KG1 (cell line): ENCODE data around the gene SLC22A7.
"Not testable (repeated sequence)": the region's sequence is repeated elsewhere in the genome, so short reads cannot be mapped to it uniquely, and the experiment has no call there.

Experiments
- DNase-seq: peaks from one replicate; lab custom pipeline; 2025; lab: John Stamatoyannopoulos, UW

The SLC22A7 gene

DNA sequence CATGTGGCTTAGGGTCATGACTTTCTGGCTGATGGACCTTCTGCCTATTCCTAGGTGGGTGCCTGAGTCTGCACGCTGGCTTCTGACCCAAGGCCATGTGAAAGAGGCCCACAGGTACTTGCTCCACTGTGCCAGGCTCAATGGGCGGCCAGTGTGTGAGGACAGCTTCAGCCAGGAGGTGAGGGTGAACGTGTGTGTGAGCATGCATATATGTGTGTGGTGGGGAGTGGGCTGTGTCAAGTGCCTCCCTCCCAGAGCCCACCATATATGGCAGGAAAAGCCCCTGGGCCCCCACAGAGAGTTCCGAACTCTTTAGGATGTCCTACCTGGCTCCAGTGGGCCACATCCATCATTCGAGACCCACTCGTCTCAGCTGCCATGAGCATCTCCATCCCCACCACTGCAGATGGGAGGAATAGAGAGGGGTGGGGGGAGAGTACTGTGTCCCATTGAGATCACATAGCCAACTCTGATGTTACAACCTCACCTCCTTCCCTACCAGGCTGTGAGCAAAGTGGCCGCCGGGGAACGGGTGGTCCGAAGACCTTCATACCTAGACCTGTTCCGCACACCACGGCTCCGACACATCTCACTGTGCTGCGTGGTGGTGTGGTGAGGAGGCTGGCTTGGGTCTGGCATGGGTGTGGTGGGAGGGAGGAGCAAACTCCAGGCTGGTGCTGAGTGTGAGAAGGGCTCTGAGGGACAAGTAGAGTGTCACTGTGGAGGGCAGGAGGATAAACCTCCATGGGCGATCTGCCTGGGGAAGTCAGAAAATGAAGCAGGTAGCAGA lies 3.2 kb downstream of the SLC22A7 start:
- no peak for DNase-seq

DNA sequence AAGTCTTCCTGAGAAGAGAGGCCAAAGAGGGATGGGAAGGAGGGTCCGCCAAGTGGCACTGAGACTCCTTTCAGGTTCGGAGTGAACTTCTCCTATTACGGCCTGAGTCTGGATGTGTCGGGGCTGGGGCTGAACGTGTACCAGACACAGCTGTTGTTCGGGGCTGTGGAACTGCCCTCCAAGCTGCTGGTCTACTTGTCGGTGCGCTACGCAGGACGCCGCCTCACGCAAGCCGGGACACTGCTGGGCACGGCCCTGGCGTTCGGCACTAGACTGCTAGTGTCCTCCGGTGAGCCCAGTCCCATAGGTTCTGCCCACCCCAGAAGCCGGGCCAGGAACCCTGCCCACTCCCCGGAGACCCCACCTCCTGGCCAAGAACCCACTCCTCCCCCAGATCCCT lies 4.1 kb downstream of the SLC22A7 start:
- DNase-seq = no peak

DNA sequence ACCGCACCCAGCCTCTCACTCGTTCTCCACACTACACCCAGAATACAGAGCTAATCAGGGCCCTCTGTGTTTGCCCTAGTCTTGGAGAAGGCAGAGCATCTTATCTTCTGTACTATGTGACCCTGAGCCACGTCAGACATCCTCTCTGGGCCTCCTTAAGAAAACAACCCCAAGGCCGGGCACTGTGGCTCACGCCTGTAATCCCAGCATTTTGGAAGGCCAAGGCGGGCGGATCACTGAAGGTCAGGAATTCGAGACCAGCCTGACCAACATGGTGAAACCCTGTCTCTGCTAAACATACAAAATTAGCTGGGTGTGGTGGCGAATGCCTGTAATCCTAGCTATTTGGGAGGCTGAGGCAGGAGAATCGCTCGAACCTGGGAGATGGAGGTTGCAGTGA lies 4.9 kb downstream of the SLC22A7 start:
- DNase-seq = not testable (repeated sequence)

DNA sequence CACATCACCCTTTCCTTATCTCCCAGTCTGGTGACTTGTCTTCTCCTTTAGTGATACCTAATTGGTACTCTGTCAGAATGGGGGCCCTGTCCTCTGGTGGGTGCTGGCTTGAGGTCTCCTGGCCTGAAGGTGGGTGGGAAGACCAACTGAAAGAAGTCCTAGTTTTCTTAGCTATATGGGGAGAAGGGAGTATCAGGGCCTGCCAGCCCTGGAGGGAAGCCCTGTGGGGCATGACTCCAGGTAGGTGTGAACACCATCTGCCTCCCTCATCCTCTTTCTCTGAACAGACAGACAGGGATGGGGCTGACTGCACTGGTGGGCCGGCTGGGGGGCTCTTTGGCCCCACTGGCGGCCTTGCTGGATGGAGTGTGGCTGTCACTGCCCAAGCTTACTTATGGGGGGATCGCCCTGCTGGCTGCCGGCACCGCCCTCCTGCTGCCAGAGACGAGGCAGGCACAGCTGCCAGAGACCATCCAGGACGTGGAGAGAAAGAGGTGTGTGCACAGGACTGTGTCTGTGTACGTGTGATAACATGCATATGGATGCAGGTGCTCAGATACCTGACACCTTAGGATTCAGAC lies 5.8 kb downstream of the SLC22A7 start:
- no peak for DNase-seq

DNA sequence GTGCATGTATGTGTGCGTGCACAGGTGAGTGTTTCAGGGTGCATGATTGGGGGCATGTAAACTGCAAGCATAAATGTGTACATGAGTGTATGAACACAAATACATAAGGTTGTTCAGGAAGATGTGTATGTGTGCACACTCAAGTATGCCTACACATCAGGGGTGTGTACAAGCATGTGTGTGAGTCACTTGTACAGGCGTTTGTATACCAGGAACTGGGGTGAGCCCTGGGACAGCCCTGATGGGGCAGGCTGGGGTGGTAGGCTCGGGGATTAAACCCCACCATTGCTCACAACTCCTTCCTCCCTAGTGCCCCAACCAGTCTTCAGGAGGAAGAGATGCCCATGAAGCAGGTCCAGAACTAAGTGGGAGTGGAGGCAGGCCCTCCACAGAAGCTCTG lies 6.3 kb downstream of the SLC22A7 start:
- no peak for DNase-seq

DNA sequence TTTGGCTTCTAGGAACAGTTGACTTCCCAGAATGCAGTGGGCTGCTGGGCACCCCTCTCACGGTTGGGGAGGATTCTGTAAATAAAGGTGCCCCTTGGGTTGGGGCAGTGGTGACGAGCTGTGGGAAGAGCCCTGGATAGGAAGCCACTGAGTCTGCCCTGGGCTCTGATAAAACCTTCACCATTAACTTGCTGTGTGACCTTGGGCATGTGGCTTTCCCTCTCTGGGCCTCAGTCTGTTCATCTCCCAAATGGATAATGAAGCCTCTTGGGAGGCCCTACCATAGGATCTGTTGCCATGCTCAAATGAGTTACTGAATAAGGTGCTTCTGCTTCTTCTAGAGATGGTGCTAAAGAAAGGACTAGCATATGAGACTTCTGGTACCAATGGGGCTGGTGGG lies 6.8 kb downstream of the SLC22A7 start:
- DNase-seq = no peak

DNA sequence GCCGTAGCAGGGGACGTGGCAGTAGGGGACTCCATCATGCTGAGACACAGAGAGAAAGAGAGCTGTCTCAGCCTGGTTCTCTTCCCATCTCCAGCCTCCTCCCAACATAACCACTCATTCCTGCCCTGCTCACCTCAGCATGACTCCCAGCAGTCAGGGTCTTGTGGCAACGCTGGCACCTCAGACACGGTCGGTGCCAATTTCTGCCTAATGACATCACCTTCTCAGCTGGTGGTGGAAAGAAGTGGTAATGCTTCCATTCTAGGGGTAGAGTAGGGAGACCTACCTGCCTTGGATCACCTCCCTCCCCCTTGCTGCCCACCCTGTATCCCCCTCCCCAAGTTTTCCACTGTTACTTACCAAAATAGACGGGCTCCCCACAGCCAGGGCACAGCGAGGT lies 8.0 kb downstream of the SLC22A7 start:
- DNase-seq = no peak

DNA sequence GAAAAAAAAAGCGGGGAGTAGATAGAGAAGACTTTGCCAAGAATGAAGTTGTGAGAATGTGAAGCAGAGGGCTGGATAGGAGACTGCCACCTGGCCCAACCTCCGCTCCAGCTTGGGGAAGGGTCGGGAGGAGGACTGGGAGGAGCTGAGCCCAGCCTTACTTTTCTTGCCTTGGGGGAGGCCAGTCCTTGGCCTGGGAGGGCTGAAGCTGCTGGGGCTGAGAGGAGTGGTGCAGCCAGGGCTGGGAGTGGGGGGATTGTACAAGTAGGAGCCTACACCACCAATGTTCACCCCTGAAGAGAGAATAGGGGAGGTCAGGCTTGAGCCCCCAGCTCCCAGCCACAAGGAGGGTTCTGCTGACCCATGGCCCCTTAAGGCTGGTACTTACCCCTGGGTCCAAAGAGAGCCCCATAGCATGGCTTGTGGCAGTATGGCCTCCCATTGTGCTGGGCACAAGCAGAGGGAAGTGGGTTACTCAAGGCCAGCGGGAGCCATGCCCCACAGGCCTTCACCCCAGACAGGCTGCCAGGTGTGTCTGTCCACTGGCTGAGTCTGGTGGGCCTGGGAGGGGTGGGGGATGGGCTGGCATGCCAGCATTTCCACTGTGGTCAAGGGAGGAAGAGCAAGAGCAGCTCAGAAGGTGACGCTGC lies 9.5 kb downstream of the SLC22A7 start:
- DNase-seq = no peak

DNA sequence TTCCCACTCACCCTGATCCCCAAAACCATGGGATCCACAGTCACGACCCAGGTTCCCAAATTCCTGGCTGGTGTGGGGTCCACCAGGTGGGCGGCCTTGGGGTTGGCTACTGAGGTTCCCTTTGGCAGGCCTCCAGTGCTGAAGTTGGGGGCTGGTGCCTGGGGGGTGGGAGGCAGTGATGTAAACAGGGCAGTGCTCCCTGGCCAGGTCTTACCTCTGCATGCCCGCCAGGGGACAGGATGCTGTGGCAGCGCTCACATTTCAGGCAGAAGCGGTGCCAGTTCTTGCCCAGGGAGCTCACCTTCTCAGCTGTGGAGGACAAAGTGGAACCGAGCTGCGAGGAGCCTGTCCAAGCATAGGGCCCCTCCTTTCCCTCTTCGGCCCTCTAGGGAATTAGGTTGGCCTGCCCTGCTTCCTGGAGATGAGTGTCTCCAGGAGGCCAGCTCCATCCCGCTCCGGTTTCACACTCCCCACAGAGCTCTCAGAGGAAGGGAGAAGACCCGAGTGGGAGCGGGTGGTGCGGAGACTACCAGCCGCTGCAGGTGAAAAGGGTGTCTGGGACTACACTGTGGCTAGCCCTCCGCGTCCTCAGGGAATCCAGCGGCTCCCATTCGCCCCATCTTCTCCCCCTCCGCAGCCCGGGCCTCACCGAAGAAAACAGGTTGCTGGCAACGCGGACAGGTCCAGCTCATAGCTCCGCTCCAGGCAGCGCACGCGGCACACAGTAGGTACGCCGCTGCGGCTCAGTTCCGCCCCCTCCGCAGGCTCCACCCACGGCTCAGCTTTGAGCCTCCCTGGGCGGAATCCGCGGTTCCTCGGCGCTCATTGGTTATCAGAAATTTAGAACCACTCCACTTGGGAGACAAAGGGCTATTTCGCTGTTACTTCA lies 10.3 kb downstream of the SLC22A7 start, which contains the start of gene CRIP3:
Gene CRIP3, minus strand, starts transcription at position 726 of the 889 bp plus-strand sequence. Its CDS starts 34 bp downstream, at position 692.
- no peak for DNase-seq

DNA sequence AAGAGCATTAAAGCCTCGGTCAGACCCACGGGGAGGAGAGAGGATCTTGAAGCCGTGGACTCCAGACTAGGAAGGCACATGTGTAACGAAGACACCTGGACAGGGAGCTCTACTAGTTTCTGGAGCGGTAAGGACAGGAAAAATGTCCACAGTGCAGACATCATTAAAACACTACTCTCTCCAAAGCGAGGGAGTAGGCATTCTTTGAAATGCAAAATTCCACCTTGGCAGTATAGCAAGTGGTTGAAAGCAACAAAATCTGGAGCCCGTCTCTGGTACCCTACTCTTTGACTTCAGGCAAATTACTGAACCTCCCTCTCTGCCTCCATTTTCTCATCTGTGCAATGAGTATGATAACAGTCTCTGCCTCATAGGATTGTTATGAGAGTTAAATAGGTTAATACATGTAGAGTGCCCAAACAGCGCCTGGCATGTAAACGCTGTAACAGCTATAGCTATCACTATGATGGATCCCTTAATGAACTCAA lies 11.0 kb downstream of the SLC22A7 start:
- DNase-seq = no peak

DNA sequence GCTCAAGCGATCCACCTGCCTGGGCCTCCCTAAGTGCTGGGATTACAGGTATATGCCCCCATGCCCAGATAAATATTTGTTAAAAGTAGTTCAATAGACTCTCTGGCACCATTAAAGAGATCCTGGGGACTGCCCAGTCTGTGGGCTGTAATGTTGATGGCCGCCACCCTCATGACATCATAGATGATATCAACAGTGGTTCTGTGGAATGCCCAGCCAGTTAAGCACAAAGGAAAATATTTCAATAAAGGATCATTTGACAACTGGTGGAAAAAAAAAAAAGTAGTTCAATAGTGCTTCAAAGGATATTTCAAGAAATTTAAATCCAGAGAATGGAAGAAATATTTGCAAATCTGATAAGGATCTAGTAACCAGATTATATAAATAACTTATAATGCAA lies 12.1 kb downstream of the SLC22A7 start:
- no peak for DNase-seq

DNA sequence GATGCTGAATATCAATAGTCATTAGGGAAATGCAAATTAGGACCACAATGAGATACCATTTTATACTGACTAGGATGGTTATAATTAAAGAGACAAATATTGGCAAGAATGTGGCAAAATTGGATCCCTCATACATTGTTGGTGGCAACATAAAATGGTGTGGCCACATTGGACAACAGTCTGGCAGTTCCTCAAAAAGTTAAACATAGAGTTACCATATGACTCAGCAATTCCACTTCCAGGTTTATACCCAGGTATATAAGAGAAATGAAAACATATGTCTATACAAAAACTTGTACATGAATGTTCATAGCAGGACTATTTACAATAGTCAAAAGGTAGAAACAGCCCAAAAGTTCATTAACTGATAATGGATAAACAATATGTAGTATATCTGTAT lies 12.6 kb downstream of the SLC22A7 start:
- DNase-seq = no peak

DNA sequence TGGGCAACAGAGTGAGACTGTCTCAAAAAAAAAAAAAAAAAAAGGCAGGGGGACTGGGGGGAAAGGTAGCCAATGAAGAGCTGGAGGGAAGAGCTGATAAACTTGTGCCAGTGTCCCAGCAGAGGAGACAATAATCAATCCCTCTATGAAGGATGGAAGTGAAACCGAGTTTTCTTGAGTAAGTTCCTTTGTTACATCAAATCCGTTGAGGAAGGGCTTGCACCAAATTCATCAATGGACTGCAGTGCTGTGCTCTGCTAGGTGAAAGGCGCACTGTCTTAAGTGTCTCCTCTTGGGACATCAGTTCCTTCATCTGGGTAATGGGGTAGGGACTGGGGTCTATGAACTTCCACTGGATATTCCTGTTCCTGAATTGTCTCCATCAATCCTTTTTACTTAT lies 13.6 kb downstream of the SLC22A7 start:
- DNase-seq = no peak

DNA sequence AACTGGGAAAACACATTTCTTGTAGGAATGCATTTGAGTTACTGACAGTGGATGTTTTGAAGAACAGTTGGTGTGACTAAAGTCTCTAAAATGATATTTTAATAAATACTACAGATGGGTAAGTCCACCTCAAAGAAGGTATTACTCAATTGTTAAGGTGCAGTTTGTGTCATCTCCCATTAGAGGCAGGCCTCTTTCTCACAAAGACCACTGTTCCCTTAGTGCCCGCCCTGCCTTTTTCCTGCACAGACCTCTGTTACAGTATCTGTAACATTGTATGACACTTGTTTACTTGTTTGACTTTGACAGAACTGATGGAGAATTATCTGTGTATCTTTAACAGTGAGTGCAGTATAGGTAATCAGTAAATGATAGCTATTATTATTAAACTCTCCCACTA lies 15.8 kb downstream of the SLC22A7 start:
- no peak for DNase-seq

DNA sequence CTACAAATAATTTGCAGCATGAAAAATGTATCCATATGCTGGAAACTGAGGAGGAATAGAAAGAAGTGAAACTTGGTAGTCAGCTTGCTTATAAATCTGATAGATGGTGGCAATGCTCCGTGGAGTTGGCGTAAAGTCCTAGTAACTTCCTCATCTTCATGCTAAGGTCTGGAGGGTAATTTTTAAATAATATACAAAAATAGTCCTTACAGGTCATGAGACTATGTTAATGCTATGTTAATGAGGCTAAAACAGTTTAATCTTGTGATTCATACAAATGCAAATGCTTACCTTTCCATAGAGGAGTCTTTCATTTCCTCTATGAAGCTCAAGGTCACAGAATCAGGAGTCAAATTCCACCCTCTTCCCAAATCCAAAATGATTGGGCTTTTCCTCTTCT lies 20.0 kb downstream of the SLC22A7 start:
- no peak for DNase-seq

DNA sequence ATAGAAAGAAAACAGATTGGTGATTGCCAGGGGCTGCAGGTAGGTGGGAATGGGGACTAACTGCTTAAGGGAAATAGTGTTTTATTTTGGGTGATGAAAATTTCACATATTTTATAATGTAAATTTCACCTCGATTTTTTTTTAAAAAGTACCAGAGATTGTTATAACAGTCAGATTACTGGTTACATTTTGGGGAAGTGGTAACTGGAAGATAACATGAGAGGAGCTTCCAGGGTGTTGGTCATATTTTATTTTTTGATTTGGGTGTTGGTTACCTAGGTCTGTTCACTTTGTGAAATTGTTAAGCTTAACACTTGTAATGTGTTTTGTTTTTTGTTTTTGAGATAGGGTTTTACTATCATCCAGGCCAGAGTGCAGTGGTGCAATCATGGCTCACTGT lies 27.8 kb downstream of the SLC22A7 start:
- DNase-seq = no peak

DNA sequence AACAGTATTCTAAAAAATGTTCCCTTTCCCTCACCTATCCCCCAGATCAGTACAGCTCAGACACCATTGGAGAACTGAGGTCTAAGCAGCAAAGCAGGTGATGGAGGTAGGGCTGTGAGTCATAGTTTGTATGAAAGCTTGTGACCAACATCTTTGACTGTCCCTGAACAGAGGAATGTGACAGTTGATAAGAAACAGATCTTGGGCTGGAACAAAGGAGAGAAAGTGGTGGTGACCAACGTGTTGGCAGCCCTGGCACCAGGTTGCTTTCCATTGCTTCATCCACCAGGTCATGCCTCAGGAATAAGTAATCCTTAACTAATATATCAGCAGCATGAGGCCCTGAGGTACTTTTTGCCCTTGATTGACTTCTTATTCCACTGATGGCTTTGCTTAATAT lies 30.5 kb downstream of the SLC22A7 start:
- DNase-seq = no peak

DNA sequence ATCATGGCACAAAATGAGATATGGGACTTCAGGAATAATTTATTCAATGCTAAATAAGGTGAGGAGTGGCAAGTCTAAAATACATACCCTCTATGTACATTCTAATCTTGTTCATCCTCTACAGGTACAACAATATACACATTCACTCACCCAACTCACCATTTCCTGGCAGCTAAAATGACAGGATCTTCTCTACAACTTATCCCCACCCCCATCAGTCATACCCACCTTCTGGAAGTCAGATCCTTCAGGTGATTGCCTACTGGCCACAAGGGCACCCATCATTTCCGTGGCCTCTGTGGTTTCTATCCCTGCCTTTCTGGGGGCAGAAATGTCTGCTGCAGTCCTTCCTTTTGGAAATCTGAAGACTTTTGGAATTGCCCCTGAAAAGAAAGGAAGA lies 33.4 kb downstream of the SLC22A7 start:
- DNase-seq = no peak

DNA sequence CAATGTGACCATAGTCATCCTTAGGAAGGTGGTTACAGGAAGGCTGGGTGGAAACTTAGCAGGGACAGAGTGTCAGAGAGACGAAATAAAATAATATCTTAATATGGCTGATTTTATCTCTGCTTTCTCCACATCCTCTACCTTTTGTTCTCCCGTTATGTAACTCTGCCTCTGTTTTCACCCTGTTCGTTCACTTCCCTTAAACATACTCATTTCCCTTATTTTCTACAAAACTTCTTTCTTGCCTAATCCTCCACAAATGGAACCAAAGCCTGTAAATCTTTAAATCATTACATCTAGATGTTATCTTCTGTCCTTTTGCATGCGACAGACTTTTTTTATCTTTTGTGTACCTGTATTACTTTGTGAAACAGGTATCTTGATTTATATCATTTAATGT lies 33.8 kb downstream of the SLC22A7 start:
- no peak for DNase-seq

DNA sequence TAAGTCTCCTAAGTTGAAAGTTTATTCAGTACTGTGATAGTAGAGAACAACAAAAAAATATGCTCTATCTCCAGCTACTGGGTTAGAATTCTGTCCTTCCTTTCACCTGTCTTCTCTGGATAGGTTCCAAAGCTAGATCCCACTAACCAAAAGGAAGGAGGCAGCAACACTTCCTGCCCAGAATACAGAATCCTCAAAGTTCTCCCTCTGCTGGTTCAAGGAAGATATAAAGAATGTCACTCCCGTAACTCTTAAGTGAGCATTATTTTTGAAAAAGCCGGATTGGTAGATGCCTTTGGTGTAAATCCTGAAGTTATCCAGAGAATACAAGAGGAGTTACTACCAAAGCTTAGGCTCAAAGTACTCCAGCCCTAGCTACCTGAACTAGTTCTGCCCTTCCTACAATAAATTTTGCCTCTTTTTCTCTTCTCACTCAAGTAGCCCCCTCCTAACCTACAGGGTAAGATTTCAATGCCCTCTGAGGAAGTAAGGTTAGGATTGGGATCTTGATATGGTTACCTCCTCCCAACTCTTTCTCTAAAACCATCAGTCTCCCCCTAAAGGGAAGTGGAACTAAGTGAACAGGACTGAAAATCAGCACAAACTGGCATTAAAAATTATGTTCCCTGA lies 36.5 kb downstream of the SLC22A7 start:
- DNase-seq = no peak

DNA sequence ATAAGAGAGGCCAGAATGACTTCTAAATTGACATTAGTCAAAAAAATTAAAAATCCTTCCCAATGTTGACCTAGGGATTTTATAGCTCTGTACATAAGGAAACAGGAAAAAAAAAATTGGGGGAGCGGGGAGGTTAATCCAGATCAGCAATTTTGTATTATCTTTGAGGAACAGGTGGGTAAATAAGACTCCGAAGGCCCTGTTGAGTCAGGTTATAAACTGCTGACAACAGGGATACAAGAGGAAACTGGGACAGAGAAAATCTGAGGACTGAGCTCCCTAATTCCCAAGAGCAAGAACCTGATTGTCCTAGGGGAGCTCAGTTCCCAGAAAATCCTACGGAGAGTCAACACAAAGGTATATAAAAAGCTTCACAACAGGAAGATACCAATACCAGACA lies 37.4 kb downstream of the SLC22A7 start:
- no peak for DNase-seq

DNA sequence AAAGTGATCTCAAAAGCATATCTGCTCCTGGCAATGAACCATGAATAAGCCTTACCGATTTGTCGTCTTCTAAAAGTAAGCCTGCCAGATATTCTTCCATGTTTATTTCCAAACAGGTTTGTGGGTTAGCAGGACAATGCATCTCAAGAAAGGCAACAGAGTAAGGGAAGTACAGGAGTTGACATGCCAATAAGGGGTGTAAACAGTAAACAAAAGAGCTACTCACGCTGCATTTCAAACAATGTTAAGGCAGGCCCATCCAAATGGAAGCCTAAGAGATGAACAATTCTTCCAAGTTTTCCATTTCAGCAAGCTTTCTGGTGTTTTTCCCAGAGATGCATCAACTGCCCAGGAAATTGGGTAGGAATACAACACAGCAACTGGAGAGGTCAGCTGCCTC lies 38.3 kb downstream of the SLC22A7 start:
- no peak for DNase-seq
